ENCODE results near the gene ZNF280D.
A peak's percentile ranks its signal among the peaks of the same experiment; 100 is the strongest.

ZNF280D gene

DNA sequence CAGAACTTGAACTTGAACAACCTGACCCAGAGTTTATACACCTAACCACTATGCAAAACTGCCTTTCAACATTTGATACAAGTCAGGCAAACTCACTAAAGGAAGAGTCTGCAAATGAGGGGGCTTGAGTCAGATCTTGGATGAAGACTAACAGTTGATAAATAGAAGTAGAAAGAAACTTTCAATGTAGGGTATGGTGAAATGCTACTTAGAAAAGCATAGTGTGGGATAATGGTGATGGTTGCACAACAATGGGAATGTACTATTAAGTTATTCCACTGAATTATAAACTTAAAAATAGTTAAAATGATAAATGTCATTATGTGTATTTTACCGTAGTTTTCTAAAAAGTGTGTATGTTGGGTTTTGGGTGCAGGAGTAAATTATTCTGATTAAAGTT lies 19.7 kb upstream of the ZNF280D start:
- DNase-seq (ENCODE audit: low read depth in 2 of 2) = no peak

DNA sequence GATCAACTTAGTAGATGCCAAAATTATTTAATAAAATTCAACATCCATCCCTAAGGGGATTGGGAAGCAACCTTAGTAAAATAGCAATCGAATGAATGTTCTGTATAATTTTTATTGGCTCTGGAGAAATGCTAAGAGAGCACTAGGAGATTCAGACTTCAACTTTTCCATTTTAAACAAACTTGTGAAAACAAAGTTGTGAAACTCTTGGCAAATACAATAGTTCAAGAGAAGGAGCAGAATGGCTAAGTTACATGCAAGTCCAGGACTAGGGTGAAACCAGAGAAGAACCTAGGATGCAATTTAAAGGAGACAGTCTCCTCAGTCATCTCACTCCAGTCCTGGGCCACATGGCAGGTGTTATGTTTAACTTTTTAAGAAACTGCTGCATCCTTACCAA lies 16.7 kb upstream of the ZNF280D start:
- no peak for DNase-seq (ENCODE audit: low read depth in 2 of 2)

DNA sequence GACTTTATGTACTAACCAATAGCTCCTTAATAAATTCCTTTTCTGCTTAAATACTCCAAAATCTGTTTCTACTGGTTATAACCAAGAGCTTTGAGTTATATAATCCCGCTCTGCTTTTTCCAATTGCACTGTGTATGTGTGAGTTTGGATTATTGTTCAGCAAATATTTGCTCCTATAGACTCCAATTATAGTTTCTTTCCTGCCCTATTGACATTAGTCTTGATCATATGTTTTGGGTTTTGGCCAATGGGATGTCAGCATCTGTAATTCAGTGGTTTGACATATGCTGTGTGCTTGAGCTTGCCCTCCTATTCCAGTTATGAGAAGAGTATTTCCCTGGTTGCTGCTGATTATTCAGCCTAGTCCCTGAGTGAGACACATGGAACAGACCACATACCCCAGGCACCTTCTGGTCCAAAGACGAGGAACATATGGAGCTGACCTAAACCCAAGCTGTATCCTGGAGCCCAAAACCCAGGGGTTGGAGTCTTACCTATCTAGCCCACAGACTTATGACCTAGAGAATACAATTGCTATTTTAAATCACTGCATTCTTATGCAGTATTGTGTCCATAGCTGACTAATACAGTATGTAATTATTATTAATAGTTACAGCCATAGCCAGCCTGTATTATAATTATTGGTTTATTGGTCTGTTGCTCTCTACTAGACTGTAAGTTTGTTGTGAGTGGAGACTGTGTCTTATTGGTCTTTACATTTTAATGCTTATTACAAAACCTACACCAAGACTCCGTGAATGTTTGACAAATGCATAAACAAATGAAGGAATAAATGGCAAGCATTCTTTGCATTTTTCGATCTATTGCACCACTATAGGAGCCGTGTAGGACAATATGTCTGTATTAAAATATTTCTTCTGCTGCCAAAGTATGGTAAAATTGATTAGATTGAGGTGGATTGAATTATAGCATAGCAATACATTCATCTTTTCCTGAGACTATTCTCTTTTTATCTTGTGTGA lies 11.7 kb upstream of the ZNF280D start:
- DNase-seq (ENCODE audit: low read depth in 2 of 2) = no peak

DNA sequence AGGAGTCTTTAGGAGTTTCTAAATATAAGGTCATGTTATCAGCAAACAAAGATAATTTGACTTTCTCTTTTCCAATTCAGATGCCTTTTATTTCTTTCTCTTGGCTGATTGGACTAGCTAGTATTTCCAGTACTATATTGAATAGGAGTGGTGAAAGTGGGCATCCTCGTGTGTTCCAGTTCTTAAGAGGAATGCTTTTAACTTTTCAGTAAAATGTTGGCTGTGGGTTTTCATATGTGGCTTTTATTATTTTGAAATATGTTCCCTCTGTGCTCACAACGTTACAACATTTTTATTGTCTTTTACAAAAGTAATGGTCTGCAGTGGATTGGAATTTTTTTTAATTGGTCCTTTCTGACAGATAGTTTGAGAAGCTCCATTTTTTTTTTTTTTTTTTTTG lies 8.2 kb upstream of the ZNF280D start:
- no peak for DNase-seq (ENCODE audit: low read depth in 2 of 2)

DNA sequence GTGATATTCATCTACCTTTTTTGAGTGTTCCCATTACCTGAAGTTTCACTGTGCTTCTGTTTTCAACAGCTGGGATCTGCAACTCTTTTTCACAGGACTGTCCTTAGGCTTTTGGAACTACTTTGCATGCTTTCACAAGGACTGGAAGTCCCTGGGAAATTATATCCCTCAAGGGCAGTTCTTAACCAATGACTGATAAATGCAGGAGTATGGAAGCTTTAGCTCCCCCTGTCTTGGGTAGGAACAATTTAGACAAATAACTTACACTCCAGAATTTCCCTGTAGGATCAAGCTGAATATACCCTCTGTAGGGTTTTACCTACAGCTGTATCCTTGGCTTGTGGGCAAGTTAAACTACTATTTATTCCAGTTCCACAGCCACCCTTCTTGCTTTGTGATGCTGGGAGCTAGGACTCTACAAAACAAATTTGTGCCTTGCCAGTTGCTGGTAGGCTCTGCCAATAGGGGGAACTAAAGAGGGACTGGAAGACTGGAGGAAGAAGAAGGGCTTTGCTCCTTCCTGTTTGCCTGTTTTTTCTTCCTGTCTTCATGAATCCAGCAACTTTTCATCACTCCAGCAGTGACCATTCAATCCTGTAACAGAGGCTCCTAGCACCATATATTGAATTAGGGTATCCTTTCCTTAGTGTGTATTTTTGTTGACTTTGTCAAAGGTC lies 6.8 kb upstream of the ZNF280D start:
- DNase-seq (ENCODE audit: low read depth in 2 of 2) = no peak

DNA sequence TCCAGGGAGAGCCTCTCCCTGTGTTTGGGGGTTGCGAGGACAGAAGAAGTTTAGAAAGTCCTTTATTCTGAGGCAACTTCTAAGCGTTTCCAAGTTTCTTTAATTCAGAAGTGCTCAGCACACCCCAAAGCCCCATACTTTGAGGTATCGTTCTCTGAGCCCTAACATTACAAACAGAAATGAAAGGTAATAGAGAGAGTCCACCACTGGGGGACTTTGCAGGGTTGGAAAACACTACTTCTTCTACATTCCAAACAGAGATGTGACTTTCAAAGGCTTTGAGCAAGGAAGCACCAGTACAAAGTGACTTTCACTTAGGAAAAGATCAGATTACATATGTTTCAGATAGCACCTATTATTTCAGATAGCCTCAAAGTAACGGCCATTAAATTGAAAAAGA lies 6.2 kb upstream of the ZNF280D start:
- DNase-seq (ENCODE audit: low read depth in 2 of 2) = no peak

DNA sequence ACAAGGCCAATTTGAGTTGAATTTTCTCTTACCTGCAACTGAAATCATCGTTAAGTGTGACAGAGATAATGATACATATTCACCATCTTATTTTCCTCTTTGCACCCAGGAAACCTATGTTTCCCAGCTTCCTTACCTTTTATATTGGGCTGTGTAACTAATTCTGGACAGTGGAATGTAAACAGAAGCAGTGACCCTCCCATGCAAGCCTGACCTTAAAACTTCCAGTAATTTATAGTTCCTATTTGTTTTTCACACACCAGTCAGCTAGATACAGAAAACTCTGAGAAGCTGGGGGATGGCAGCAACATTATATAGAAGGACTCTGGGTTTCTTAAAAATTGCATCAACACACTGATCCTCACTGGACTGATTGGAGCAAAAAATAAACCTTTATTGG lies 4.5 kb upstream of the ZNF280D start:
- no peak for DNase-seq (ENCODE audit: low read depth in 2 of 2)

DNA sequence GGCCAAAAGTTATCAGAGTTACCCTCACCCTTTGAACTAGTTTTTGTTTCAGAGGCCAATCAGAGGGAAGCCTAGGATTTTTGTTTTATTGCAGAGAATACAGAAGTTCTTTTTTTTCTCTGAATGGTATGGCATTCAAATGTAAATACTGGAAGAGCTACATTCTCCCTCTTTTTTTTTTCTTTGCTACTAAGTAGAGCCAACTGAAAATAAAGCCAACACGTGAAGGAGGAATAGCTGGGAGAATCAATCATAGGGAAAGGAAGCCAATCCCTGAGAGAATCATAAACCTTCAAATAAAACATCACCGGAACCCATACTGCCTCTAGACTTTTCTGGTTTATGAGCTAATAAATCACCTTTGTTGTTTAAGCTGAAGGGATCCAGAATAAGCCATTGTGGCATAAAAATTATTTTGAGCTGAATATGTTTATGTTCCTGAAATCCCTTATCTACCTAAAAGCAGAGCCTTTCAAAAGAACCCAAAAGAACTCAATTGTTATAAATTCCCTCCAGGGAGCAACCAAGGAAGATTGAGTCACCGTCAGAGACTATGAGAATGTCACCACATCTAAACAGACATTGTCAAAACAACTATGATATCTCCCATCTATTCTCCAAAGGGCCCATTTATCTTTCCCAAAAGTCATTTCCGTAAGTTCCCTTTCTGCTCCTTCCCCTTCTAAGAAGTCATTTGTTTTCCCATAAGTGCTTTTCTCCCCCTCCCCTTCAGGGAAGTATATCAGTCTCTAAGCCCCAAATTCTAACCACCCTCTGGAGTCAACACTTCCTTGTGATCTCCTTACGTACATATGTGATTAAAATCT lies 3.8 kb upstream of the ZNF280D start:
- DNase-seq (ENCODE audit: low read depth in 2 of 2) = no peak

DNA sequence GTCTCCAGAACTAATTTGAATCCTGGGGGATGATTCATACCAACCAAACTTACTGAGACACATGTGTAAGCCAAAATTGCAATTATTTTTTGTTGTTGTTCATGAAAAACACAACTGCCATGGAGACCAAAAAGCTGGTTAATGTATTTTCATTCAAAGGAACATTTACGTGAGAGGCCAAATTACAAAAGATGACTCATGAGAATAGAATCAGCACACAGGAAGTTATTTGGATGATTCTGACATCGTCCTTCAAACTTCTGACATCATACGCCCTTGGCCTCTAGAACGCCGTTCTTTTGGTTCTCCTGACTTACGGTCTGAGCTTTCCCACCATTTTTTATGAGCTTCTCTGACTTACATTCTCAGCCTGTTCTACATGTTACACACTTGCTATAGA lies 3.0 kb upstream of the ZNF280D start:
- no peak for DNase-seq (ENCODE audit: low read depth in 2 of 2)

DNA sequence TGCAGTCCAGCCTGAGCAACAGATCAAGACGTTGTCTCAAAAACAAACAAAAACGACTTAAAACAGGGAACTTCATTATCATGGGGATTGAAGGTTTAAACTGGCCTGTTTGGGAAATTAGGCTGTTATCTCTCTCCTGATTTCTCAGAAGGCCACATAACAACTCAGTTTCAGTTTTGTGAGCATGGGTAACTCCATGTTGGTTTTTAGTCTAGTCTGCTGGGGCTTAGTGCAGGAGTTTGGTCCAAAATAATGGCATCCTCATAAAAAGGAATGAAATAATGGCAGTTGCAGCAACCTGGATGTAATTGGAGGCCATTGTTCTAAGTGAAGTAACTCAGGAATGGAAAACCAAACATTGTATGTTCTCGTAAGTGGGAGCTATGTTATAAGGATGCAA lies 2.3 kb upstream of the ZNF280D start:
- DNase-seq (ENCODE audit: low read depth in 2 of 2) = no peak

DNA sequence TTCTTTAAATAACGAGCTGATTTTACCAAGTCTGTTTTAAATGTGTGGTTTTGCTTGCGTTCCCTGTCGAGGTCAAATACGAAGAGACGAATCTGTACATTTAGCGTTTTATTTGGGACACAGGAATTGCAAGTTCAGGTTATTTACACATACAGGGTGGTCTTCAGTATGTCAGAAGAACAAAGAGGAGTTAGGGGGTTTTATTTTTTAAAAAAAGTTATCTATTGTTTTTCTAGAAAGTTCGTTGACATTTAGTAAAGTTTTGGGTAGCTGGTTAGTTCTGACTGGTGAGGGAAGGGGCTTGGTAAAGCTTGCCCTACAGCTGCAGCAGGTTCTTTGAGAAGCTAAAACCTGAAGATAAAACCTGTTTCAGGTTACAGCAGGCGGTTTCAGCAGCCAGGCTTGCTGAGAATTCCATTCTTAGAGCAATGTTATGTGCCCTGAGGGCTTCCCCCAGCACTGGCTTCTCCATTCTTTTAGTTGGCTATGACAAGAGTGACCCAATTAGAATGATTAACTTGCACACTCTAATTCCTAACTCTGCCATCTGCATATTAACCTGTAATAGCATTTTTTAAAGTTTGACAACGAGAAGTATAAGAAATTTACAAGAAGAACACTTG lies 815 bp upstream of the ZNF280D start:
- DNase-seq (ENCODE audit: low read depth in 2 of 2) = no peak

DNA sequence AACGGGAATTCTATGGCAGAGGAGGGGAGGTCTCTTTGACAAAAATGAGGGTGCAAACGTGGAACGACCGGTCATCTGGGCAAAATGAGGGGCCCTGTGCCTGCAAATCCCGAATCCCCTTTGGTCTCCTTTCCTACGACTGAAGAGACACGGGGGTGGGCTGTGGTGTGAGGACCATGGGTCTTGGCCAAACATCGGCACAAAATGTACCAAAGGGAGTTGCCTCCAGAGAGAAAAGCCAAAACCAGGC lies 498 bp downstream of the ZNF280D start:
- DNase-seq (ENCODE audit: low read depth in 2 of 2) = peak in 1 of 2 donors; percentile 1

DNA sequence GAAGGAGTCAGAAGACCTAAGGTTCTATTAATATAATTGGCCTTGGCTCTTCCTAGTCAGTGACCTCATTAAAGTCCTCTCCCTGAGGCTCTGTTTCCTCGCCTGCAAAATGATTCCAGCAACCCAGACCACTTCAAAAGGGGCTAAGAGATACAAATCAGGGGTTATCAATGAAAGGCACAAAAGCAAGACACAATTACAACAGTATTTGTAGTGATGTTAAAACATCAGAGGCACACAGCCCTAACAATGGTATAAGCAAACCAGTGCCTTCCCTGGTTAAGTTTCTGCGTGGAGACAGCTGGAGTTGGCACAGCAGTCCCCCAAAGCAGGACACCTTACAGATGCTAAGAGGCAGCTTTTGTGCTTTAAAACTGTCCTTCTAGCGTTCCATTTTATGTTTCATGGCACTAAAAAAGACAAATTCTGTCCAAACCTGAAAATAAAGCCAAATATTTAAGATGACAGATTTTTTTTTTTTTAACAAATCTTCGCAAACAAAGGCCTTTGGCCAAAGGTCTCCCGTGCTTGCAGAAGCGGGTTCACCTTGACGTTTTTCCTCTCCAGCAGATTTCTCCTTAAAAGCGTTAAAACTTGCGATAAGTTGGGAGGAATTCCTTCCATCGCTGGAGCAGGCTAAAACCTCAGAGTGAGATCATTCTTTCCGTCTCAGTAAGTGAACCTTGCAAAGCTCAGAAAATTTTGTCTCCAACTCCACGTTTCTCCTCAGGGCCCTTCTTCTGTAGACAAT lies 999 bp downstream of the ZNF280D start:
- DNase-seq (ENCODE audit: low read depth in 2 of 2) = no peak

DNA sequence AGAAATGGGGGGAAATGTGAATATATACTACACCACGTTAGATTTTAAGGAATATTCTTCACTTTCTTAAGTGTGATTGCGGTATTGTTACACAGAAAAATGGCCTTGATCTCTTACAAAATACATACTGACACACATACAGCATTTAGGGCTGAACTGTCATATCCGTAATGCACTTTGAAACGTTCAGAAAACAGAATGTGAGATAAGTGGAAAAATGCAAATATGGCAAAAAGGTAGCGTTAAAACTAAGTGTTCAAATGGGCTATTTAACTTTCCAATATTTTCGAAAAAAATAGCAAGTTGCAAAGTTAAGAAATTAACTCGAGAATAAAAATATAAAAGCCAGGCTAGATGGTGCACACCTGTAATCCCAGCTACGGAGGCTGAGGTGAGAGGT lies 1.8 kb downstream of the ZNF280D start:
- no peak for DNase-seq (ENCODE audit: low read depth in 2 of 2)

DNA sequence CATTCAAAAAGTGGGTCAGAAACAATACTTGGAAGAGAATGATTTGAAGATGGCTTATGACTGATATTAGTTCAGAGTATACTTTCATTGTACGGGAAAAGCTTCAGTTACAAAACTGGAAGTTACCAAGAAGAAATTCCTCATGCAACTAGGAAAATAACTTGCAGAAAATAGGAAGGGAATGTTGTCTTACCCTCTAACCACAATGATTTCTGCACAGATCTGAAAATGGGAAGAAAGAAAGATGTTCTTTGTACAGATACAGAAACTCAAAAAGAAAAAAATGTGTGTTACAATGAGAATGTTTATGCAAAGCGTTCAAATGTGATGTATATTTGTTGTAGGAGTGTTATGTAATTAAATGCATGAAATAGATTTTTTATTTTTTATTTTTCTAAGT lies 3.7 kb downstream of the ZNF280D start:
- DNase-seq (ENCODE audit: low read depth in 2 of 2) = no peak

DNA sequence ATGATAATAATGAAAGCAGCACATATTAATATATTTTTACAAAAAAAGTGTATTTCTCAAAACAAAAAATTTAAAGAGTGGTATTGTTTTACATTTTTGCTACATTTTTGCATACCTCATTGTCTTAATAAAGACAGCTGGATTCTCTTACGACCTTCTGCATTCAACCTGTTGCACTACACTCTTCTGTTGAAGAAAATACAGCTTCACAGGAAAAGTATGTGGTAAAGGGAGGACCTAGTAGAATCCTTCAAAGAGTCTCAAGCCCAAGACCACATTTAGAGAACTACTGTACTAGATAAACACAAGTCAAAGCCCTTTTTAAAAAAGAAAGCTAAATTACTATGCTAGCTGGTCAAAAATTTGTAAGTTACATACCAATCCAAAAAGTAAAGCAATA lies 7.9 kb downstream of the ZNF280D start:
- DNase-seq (ENCODE audit: low read depth in 2 of 2) = no peak

DNA sequence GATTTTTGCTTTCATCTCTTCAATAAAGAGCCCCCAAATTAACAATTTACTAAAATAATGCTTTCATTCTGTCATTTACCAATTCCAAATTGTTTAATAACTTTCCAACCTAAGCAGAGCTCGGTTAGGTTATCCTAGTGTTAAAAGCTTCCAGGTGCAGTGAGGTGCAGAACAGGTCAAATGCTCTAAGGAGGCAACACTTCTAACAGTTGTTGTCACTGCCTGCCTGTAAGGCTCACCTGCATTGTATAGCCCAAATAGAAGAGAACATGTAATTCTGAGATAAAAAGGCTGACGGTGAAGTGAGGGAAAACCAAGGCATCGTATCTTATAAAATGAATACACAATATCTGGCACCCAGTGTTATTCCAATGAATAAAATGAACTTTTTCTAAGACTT lies 9.1 kb downstream of the ZNF280D start:
- no peak for DNase-seq (ENCODE audit: low read depth in 2 of 2)

DNA sequence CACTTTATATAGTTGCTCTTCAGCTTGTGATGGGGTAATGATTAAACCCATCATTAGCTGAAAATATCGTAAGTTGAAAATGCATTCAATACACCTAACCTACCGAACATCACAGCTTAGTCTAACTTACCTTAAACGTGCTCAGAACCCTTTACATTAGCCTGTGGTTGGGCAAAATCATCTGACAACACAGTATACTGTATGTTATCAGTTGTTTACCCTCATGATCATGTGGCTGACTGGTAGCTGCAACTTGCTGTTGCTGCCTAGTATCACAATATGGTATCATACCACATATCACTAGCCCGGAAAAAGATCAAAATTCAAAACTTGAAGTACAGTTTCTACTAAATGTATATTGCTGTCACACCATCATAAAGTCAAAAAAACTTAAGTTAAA lies 9.5 kb downstream of the ZNF280D start:
- no peak for DNase-seq (ENCODE audit: low read depth in 2 of 2)

DNA sequence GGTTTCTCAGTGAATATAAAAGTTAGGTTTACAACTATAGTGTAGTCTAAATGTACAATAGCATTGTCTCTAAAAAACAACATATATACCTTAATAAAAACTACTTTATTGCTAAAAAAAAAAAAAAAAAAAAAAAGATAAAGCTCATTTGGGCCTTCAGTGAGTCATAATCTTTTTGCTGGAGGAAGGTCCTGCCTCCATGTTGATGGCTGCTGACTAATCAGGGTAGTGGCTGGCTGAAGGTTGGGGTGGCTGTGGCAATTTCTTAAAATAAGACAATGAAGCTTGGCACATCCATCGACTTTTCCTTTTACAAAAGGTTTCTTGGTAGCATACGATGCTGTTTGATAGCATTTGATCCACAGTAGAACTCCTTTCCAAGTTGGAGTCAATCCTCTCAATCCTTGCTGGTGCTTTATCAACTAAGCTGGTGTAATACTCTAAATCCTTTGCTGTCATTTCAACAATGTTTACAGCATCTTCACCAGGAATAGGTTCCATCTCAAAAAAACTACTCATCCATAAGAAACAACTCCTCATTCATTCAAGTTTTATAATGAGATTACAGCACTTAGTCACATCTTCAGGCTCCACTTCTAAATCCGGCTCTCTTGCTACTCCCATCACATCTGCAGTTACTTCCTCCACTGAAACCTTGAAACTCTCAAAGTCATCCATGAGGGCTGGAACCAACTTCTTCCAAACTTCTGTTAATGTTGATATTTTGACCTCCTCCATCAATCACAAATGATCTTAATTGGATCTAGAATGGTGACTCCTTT lies 13.3 kb downstream of the ZNF280D start:
- DNase-seq (ENCODE audit: low read depth in 2 of 2) = no peak

DNA sequence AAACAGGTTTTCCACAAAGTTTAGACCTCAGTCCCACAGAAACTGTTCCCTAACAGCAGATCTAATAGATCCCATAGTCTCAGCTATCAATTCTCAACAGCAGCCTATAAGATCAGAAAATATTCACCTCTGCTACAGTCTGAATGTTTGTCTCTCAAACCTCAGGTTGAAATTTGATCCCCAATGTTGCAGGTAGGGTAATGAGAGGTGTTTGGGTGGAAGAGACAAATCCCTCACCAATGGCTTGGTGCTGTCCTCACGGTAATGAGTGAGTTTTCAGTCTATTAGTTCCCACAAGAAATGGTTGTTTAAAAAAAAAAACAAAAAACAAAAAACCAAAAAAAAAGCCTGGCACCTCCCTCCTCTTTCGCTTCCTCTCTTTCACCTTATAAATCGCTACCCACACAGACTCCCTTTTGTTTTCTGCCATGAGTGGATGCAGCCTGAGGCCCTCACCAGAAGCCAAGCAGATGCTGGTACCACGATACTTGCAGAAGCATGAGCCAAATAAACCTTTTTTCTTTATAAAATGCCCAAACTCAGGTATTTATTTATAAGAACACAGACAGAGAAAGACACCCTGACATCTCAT lies 14.2 kb downstream of the ZNF280D start:
- DNase-seq (ENCODE audit: low read depth in 2 of 2) = no peak

Data from stimulated activated CD8-positive, alpha-beta memory T cell treated with anti-CD3 and anti-CD28 coated beads, Interleukin-15, amount 100 ng/mL, for 4 hours (primary cell).